Fibroblast of the conjunctiva (primary cell): Measurements from ENCODE around the gene SLC8A1.

ENCODE experiments used
- DNase-seq: peaks from one replicate; pipeline ENCODE4 v3.0.0-alpha.2; 2010; ENCODE audit warnings: low read depth

The SLC8A1 gene

DNA sequence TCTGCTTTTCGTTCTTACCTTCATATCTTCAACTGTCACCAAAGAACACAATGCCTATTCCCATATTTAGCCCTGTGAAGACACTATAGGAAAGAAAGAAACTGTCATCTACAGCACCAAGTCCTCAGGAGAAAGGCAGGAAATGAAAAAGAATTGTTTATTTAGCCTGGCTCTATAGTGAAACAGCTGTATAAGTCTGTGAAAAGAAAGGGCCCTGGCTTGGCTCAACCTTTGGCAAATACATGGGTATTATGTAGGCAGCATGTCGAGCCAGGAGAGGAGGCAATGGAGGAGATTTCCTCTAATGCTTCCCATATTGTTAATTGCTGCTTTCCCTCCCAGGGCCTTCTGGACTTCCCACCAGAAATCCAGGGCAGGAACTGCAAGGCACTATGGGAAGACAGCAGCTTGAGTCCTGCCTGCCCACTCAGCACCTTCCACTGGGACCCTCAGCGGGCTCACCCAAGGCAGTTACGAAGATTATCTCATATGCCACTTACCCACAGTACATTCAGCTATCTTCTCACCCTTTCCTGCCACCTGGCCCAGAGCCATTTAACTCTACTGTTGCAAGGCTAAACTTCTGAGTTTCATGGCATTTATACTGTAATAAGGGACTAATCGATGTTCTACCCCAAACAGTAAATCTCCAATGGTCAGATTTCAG lies 30.1 kb downstream of the SLC8A1 start:
- no peak for DNase-seq

DNA sequence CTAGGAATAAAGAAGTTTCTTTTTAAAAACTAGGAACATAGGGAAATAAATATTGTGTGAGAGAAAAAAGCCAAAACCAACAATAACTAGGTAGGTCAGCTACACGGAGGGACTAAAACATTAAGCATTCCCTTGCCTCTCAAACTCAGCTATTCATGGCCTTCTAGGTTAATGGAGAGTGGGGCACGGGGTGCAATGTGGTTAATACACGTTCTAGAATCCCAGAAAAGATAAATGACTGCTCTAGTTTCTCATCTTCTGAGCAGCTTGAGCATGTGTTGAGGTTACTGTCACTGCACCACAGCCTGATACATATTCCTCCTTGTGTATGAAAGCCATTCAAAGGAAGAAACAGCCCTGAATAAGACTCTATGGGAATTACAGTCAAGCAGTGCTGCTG lies 31.4 kb downstream of the SLC8A1 start:
- no peak for DNase-seq

DNA sequence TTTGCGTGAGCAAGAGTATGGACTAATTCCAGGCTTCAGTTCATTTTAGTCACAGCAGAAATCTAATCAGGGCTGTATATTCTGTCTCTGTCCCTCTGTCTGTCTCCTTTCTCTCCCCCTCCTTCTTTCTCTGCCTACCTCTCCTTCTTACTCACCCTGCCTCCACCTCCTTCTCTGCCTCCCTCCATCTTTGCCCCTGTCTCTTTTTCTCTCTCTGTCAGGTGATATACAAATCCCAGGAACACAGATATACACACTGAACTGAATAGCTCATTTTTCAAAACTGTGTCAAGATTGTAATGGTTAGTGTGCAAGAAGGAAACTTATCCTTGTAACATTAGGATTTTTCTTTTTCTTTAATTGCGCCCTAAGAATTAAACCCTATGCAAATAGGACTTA lies 32.5 kb downstream of the SLC8A1 start:
- DNase-seq, result no peak

DNA sequence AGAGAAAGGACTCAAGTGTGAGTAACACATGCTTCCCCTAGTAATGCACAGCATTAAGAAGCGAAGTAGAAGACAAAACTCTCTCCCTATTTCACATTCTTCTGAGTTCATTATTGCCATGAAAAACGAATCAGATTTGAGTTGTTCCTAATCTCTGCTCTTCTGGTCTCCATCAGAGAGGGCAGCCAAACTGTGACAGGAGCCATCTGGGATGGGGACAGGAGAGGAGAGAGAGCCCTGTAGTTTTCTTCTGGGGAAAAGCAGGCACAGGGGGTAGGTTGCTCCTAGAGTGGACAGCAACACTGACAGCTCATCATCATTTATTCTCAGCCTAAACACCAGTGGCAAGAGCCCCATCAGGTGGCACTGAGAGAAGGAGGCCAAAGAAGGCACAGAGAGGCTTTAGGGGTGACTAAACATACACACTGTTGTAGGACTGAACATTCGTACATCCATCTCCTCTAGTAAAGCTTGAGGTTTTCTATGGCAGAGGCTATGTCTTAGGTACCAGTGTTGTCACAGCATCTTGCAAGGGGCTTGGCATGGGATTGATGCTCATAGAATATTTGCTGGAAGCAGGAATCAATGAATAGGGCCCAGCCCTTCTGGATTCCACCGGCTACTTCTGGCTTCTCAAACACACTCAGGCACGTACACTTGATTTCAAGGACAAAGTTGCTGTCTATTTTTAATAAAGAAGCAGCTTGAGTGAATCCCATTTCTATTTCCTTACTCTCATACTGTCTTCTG lies 33.1 kb downstream of the SLC8A1 start:
- DNase-seq, result no peak

DNA sequence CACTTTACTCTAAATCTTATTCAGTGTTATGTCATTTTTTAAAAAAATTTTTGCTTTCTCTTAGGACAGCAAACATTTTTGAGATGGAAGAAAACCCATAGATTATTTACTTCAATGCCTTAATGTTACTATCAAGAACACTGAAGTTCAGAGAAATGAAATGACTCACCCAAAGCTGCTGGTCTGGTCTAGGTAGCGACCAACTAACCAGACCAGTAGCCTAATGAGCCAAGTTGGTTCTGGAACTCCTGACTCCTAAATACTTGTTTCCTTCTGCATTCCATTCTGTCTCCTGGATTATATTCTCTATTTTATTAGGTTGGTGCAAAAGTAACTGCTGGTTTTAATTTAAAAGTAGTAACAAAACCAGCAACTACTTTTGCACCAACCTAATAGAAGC lies 35.4 kb downstream of the SLC8A1 start:
- no peak for DNase-seq

DNA sequence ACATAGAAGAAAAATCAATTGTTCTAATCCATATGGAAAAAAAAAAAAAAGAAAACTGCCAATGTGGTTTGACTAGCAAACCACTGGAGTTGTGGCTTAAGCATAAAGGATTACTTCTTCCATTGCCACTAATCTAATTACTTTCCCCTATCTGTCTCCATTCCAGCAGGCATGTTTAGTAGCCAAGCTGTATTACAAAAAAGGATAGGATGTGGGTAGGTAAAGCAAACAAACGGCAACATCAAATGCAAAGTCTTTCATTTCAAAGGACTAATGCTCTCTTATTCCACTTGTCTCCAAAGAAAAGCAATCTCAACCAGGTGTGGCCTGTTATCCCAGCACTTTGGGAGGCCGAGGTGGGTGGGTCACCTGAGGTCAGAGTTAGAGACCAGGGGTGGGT lies 36.5 kb downstream of the SLC8A1 start:
- DNase-seq, result no peak

DNA sequence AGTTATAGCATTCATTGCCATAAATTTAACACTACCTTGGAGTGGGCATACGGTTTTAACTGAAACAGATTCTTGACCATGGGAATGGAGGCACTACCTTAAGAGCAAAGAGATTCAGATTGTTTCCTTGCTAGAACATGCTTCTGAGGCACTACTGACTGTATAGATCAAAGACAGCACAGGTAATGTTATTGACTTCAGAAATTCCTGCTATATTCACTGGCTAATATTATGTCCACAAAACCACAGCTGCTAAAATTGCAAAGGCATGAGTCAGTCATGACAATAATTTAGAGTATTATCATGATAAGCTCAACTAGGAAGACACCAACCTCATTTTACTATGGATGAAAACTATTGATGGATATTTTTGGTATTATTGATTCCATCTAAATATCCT lies 39.4 kb downstream of the SLC8A1 start:
- no peak for DNase-seq

DNA sequence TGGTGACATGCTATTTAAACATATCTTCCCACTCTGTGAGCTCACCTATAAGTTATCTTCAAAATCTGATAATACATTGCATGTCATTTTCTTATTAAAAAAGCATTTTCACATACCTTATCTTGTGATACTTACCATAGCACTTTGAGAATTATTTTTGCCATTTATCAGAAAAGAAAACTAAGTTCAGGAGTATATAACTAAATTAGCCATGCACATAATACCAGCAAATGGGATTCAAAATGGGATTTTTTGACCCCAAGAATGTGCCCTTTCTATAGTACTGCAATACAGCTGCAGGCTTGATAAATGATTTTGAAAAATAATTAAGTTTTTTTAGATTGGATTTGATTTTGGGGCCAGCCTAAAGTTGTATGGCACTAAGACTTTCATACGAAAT lies 41.2 kb downstream of the SLC8A1 start:
- no peak for DNase-seq

DNA sequence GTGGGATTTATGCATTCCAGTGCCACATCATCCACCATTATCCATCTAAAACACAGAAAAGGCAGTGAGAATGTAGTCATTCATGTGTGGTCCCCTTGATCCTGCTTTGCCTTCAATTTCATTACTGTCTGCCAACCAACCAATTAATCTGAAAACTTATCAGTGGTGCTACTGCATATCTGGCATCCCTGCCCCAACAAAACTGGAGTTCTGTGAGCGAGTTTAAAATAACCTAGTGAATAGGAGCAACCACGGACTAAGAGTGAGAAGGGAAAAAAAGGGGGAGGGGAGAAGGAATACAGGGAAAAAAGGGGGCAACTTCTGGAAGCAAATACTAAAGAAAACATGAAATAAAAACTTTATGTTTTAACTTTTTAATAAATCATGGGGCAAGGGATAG lies 42.2 kb downstream of the SLC8A1 start:
- no peak for DNase-seq

DNA sequence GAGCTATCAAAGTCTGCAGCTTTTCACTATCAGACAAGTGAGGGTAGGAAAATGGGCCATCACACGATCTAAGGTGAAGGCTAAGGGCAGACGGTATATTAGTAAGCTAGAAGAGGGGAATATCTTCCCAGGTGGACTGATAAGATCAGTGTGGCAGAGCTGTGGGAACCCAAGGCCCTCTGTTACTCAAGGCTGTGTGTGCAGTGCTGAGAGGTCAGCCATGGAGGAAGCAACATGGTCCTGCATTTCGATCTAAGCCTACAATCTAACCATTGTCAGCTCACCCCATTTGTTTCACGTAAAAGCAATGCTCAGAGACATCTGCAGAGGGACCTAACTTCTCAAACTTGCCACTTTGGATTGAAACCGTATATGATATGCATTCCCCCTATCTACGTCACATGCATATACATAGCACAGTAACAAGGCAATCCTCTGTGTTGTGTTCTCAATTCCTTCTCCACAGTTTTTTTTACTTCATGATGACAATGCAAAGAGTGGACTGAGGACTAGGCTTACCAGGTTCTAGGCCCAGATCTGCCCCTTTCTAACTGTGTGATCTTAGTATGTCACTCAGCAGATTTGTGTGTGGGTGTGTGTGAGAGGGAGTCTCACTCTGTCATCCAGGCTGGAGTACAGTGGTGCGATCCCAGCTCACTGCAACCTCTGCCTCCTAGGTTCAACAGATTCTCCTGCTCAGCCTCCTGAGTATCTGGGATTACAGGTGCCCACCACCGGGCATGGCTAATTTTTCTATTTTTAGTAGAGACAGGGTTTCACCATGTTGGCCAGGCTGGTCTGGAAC lies 45.2 kb downstream of the SLC8A1 start:
- DNase-seq, result no peak

DNA sequence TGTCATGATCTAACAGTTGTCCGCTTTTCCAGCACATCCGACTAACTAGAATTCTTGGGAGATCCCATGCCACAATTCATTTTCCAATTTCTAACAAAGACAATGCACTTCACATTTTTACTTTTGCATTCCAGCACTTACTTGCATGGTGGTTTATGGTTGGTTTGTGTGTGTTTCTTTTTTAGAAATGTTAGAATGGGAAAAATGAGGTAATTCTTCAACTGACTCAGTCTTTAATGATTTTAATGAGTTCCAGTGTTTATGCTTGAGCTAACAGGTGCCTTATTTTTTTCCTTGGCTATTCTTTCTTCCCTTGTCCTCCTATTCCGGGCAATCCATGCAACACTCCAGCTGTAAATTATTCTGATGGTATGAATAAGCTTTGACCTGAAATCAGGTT lies 46.4 kb downstream of the SLC8A1 start:
- DNase-seq, result no peak

DNA sequence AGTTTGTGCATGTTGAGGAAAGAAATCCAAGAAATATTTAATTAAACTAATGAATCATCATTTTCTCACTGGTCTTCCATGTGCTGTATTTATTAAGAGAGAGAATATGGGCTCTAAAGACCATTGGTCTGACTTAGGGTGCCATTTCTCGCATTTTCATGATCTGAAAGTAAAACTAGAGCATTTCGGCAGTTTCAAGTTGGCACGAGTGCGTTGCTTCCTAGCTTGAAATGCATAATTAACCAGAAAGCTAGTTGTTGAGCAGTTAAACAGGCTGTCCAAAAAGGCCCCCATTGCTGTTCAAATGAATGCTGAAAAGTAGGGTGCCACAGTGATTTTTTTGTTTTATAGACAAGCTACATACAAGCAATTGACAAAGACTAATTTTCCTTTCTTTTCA lies 47.4 kb downstream of the SLC8A1 start:
- DNase-seq, result no peak

DNA sequence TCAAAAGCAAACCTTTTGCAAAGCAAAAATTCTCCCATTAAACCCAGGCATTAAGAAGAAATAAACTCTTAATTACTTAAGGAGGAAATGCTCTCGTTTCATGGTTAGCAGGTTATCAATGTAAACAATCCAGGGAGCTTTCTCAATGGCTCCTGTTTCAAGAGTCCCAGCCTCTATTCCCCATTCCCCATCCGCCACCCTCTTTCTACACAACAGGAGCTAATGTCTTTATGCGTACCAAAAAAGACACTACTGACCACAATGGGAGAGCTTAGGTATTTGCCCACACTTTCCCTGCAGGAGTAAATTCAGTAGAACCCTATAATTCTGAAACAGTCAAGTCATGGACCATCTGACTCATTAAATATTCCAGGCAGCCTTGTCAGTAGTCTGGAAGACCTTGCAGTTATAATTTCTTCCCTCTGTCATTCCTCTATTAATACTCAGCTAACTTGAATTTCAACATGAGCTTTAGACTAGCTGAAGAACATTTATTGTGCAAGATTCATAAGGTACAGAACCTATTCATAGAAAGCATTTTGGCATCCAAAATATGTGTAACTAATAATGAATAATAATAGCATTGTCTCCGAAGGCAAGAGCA lies 48.6 kb downstream of the SLC8A1 start:
- DNase-seq, result peak; percentile 80

DNA sequence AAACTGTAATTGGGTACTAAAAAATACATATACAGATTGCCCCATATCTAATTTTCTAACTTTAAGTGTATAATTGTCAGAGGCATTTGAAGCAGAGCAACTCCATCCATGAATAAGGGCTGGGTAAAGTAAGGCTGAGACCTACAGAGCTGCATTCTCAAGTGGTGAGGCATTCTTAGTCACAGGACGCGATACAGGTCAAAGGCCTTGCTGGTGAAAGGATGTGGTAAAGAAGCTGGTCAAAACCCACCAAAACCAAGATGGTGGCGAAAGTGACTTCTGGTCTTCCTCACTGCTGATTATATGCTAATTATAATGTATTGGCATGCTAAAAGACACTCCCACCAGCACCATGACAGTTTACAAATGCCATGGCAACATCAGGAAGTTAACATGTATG lies 50.0 kb downstream of the SLC8A1 start:
- peak; percentile 57 for DNase-seq

DNA sequence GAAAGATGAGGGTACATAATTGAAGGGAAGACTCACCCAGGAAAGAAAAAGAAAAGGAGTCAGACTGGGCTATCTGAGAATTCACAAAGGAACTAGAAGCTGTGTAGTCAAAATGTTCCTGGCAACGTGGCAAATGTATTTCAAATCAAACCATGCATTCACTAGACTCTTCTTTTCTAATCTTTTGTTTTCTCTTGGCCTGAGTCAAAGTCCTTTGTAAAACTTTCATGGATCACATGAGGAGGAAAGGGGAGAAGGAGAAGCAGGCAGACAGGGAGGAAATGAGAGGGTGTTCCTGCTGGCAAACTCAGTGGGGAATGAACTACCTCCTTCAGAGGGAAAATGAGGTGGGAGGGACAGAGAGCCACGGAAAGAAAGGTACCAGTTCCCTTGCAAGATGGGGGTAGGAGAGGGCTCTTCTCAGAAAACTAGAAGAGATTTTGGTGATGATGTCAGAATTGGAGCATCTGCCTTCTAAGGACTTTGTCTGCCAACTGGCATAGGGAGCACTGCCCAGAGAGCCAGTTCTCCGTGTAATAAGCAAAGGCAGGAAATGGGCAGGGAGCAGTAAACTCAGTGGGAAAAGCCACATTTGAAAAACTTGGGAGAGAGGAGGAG lies 51.4 kb downstream of the SLC8A1 start:
- DNase-seq, result no peak

DNA sequence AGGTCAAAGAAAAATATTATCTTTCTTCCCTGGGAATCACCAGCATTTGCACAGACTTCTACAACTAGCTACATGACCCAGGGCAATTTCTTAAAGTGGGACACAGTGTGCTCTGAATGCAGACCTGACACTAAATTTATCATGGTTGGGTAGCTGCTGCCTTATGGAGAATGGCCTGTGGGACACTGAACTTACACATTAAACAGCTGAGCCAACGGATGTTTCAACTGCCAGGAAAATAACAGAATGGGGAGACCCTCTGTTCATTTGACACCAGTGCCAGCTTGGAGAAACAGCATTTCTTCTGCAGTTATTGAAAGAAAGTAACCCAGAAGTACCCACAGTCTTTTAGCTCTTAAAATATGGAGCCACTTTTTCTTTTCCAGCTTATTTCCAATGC lies 54.1 kb downstream of the SLC8A1 start:
- no peak for DNase-seq

DNA sequence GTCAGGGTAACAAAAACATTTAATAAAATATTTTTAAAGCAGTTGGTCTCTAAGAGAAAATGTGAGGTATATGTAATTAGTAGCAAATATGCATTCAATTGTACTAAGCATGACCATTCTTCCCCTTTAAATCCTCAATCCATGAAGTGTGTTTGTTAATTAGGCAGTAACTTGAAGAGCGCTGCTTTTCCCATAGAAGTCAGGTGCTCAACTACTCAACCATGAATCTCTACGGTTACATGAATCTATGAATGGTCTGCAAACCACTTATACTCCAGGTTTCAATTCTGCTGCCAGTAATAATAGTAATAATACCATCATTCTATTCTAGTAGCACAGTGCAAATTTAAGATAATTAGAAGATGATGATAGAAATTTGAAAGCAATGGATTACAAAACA lies 55.8 kb downstream of the SLC8A1 start:
- DNase-seq, result no peak

DNA sequence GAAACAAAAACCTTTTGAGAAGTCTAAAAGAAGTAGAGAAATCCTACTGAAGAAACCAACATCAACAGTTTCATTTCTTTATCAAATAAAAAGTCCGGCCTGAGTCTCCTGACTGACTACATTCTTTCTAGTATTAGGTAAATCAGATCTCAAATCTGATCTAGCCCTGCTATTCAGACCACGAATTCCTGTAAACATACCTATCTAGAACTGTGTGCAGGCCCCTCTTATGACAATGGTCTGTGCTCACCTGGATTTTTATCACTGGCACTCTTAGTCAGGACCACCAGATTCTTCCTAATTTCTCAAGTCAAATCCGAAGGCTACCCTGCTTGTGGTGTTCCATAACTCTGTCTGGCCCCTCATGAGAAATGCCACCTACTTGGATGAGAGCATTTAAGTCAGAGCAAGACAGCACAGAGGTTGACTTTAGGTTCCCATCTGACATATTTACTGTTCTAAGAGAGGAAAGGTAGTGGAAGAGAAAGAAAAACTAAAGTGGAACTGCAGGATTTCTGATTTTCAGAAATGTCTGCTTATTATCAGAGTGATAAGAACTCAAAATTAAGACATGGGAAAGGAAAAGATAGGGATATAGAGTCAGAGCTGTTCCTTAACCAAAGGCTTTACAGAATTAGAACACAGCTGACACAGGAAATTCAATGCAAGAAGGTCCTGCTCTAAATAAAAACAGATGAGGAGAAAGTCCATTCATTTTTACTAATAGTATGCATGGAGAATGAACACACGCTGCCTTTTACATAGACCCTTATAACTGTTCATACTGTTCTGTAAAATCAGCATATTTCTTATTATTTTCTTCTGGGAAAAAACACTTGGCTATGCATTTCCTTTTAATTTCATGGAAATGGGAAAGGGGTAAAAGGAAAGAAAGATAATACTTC lies 56.5 kb downstream of the SLC8A1 start:
- DNase-seq, result no peak

DNA sequence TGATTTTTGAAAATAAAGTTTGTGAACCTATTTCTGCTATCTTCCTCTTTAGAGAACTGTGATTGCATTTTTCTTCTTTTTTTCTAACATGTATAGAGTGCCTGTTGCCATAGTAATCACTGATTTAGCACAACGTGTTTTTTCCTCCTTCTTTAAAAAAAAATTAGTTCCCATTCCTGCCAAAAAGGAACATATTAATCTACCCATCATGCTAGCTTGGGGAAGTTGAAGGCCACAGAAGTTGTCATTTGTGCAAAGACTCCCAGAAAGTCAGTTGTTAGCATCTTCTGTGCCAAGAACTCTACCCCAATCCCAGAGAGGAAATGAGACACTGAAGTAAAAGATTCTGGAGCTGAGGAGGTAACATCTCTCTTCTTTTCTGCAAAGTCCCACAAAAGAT lies 57.3 kb downstream of the SLC8A1 start:
- DNase-seq, result no peak

DNA sequence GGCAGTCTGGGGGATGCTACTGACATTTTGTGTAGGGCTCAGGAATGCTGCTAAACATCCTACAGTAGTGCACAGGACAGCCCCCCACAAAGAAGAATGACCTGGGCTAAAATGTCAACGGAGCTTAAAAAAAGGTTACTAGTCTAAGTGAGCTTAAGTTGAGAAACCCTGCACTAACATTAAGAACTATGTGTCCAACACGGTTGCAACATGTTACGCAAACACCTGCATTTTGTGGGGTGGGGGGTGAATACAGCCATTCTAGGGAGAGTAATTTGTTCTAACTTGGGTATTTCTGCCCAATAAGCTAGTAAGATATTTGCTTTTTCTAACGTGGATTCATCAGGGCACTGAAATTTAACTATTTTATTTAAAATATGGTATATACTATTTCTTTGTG lies 57.9 kb downstream of the SLC8A1 start:
- DNase-seq, result no peak

DNA sequence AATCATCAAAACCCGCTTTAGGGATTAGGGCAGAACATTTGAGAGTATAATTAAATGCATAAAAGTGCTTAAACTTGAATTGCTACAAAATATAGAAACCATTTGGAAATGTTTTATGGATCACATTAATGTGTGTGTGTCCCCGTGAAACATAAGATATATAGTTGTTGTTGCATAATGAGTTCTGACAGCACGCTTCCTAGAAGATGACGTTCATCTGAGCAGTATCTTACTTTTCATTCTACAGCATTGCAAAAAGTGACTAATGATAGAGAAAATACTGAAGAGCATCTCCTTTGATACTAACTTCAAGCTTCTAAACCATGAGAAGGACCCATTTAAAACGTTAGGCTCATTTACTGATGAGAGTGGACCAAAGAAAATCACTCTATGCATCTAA lies 63.7 kb downstream of the SLC8A1 start:
- no peak for DNase-seq
